Esophagus (tissue), 2 donors: ENCODE measurements around the gene C1orf52. TPM values are rescaled to one million over a fixed set of nuclear protein-coding genes. Genes with fewer than 3 reads are reported as not detected.
"Not testable (repeated sequence)": the region's sequence is repeated elsewhere in the genome, so short reads cannot be mapped to it uniquely, and the experiment has no call there.

ENCODE experiments used
- H3K27ac ChIP-seq, 2 donors: one replicate each; pipeline ENCODE4 v1.5.1; 2013; ENCODE audit warnings: low read depth in 2 of 2, mild to moderate bottlenecking in 2 of 2, inconsistent platforms in 1 of 2, low read length in 1 of 2, moderate library complexity in 1 of 2
- H3K27me3 ChIP-seq, 2 donors: one replicate each; pipeline ENCODE4 v1.6.1; 2013; ENCODE audit warnings: low read length in 2 of 2, control low read depth in 1 of 2, mild to moderate bottlenecking in 1 of 2; ENCODE audit not compliant: insufficient read depth in 2 of 2, control insufficient read depth in 1 of 2
- H3K36me3 ChIP-seq, 2 donors: one replicate each; pipeline ENCODE4 v1.6.1; 2013; ENCODE audit warnings: low read length in 1 of 2; ENCODE audit not compliant: control insufficient read depth in 2 of 2, insufficient read depth in 2 of 2
- H3K4me1 ChIP-seq, 2 donors: one replicate each; pipeline ENCODE4 v1.6.1; 2013; ENCODE audit warnings: low read length in 1 of 2; ENCODE audit not compliant: control insufficient read depth in 2 of 2, insufficient read depth in 2 of 2
- H3K4me3 ChIP-seq, 2 donors: one replicate each; pipeline ENCODE4 v1.5.1; 2013; ENCODE audit warnings: low read length in 2 of 2, mild to moderate bottlenecking in 2 of 2, low read depth in 1 of 2, moderate library complexity in 1 of 2
- H3K9me3 ChIP-seq, 2 donors: one replicate each; pipeline ENCODE4 v1.6.1; 2013; ENCODE audit warnings: mild to moderate bottlenecking in 2 of 2, low read depth in 1 of 2, low read length in 1 of 2, moderate library complexity in 1 of 2; ENCODE audit not compliant: control insufficient read depth in 2 of 2, insufficient read depth in 1 of 2
- WGBS, 2 donors: extraction: QIAGEN DNeasy Blood & Tissue Kit; methylation state at CpG; one replicate each; pipeline ENCODE4 v1.1.7; 2013; 5-methylcytosine and 5-hydroxymethylcytosine counted together
- polyA plus RNA-seq, 2 donors: library from polyadenylated mRNA; stranded (reverse); fragments of 200-250 nt; gene quantifications; one replicate each; pipeline ENCODE4 v1.2.3, GENCODE V29; 2013
- donor health status: healthy with polysubstance abuse.
- donor health status: Bipolar disorder and iron deficiency.

C1orf52 gene
- polyA plus RNA-seq, 2 donors = 12.4 to 17.8 TPM

DNA sequence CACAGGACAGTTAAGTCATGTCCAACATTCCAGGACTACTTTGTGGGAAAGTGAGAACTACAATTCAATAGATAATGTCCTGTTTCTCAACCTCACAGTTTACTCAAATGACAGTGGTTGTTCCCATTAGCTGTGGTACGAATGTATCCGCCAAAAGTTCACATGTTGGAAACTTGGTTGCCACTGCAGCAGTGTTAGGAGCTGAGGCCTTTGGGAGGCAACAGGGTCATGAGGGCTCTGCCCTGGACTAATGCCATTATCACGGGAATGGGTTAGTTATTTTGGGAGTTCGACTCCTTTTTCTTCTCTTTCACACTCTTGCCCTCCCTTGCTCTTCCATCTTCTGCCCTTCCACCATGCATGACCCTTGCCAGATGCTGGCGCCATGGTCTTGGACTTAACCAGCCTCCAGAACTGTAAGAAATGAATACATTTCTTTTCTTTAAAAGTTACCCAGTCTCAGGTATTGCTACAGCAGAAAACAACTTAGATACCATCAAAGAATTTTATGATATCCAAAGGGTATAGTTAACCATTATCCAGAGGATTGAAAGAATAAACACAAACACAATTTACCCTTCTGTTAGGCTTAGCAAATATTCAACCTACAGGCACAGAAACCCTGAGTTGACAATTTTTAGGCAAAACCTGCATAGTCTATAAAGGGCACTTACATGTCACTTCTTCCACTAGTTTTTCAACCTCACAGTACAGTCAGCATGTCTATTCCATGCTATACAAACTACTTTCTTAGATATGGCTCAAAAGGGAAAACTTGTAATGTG lies 9.5 kb upstream of the C1orf52 start:
- Histone ChIP-seq H3K9me3 (no peaks in the 10 kb centered on the region), H3K27me3 (no peaks in the 10 kb centered on the region), H3K4me1 (no peaks in the 10 kb centered on the region), H3K4me3 (no peak overlapping the region), H3K27ac (no peak overlapping the region), H3K36me3 (peaks cover 7 to 10% of the 10 kb centered on the region in 2 donors)
- WGBS, 2 donors = 92 to 93% methylated on average over 5 of the region's 5 CpGs

- no peaks in the 10 kb centered on the region for H3K9me3 ChIP-seq
- no peaks in the 10 kb centered on the region for H3K4me1 ChIP-seq
- 88 to 90% methylated on average over 2 of the region's 2 CpGs for WGBS, 2 donors
- H3K27me3 ChIP-seq = no peaks in the 10 kb centered on the region
- peaks cover 7 to 10% of the 10 kb centered on the region in 2 donors for H3K36me3 ChIP-seq
- no peak overlapping the region for H3K4me3 ChIP-seq
- no peak overlapping the region for H3K27ac ChIP-seq
Observed at GRCh38 chr1:85267313-85267712, 7.9 kb upstream of the C1orf52 start.

DNA sequence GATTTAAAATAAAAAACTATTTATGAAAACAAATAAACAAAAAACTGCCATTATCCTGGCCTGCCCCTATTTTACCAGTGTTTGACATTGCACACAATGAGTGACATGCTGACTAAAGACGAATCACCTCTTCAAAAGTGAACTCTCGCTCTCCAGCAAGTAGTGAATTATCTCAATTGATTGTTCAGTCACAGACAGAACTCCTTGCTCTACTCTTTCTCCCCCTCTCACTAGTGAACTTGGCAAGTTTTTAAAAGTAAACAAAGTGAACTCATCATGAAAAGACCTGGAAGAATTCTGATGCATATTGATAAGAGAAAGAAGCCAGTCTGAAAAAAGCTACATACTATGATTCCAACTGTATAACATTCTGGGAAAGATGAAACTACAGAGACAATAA lies 4.7 kb upstream of the C1orf52 start:
- no peak overlapping the region for H3K27ac ChIP-seq
- 71% methylated on average over 2 of the region's 2 CpGs for WGBS, 2 donors
- no peaks in the 10 kb centered on the region for H3K9me3 ChIP-seq
- H3K4me1 ChIP-seq = no peaks in the 10 kb centered on the region
- peaks cover 4 to 6% of the 10 kb centered on the region in 2 donors for H3K36me3 ChIP-seq
- H3K27me3 ChIP-seq = no peaks in the 10 kb centered on the region
- H3K4me3 ChIP-seq = no peak overlapping the region

- Histone ChIP-seq H3K9me3 (no peaks in the 10 kb centered on the region), H3K27ac (no peak overlapping the region), H3K36me3 (peaks cover 0 to 2% of the 10 kb centered on the region in 2 donors), H3K27me3 (no peaks in the 10 kb centered on the region), H3K4me1 (no peaks in the 10 kb centered on the region), H3K4me3 (no peak overlapping the region)
Observed at GRCh38 chr1:85262985-85263384, 3.5 kb upstream of the C1orf52 start.

- H3K9me3 ChIP-seq = no peaks in the 10 kb centered on the region
- H3K27ac ChIP-seq = peak overlapping the region; percentile 45 to 62
- WGBS, 2 donors = 23 to 33% methylated on average over 7 of the region's 7 CpGs
- H3K36me3 ChIP-seq = peaks cover 0 to 2% of the 10 kb centered on the region in 2 donors
- H3K4me3 ChIP-seq = peak overlapping the region; percentile 99
- no peaks in the 10 kb centered on the region for H3K27me3 ChIP-seq
- H3K4me1 ChIP-seq = no peaks in the 10 kb centered on the region
Observed at GRCh38 chr1:85259912-85260274, 431 bp upstream of the C1orf52 start.

GRCh38 chr1:85258536-85259117 lies 835 bp downstream of the C1orf52 start:
- no peaks in the 10 kb centered on the region for H3K4me1 ChIP-seq
- H3K27ac ChIP-seq = peak overlapping the region in 1 of 2 donors; percentile 81
- 4 to 8% methylated on average over 19 of the region's 19 CpGs for WGBS, 2 donors
- H3K9me3 ChIP-seq = no peaks in the 10 kb centered on the region
- peaks cover 0 to 2% of the 10 kb centered on the region in 2 donors for H3K36me3 ChIP-seq
- no peaks in the 10 kb centered on the region for H3K27me3 ChIP-seq
- H3K4me3 ChIP-seq = peak overlapping the region; percentile 99

GRCh38 chr1:85249042-85249441 lies 10.4 kb downstream of the C1orf52 start:
- H3K4me1 ChIP-seq, H3K27me3 ChIP-seq, H3K9me3 ChIP-seq, H3K4me3 ChIP-seq, H3K36me3 ChIP-seq, H3K27ac ChIP-seq: not testable (repeated sequence)
- WGBS, 2 donors = 64 to 90% methylated on average over 3 of the region's 3 CpGs

DNA sequence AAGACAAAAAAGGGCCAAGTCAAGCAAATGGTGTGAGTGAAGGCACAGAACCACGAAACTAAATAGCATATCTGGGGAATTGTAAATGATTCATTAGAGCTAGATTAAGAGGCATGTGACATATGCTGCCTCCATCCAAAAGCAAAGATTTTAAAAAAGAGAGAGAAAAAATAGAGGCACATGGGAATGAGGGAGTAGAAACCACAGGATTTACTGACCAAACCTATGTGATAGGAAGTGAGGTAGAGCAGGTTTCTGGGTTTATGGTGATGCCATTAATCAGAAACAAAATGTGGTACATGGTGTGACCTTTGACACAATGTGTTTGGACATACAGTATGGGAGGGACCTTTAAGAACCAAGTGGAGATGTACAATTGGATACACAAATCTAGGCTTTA lies 13.6 kb downstream of the C1orf52 start:
- Histone ChIP-seq H3K4me1 (no peaks in the 10 kb centered on the region), H3K27ac (no peak overlapping the region), H3K9me3 (no peaks in the 10 kb centered on the region), H3K27me3 (no peaks in the 10 kb centered on the region), H3K4me3 (no peak overlapping the region), H3K36me3 (no peaks in the 10 kb centered on the region)
- WGBS, 2 donors = 81 to 87% methylated on average over 1 of the region's 1 CpG

DNA sequence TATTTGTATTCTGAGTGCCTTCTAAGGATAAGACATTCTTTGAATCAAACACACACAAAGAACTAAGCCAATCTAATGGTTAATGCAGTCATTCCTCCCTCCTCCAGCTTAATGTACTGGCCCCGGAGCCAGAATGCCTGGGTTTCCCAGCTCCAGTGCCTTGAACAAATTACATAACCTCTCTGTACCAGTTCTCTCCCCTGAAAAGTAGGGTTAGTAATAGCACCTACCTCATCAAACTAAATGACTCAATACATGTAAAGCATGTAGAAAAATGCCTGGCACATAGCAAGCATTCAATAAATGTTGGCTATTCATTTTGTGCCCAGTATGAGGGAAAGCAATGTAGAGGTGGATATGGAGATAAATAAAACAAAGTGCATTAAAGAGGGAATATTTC lies 14.0 kb downstream of the C1orf52 start:
- H3K4me1 ChIP-seq = no peaks in the 10 kb centered on the region
- no peak overlapping the region for H3K27ac ChIP-seq
- WGBS, 2 donors = 58 to 79% methylated on average over 1 of the region's 1 CpG
- H3K4me3 ChIP-seq = no peak overlapping the region
- H3K9me3 ChIP-seq = no peaks in the 10 kb centered on the region
- H3K27me3 ChIP-seq = no peaks in the 10 kb centered on the region
- no peaks in the 10 kb centered on the region for H3K36me3 ChIP-seq
